ENCODE measurements around the gene NUBPL. TPM values are rescaled to one million over a fixed set of nuclear protein-coding genes. Genes with fewer than 3 reads are reported as not detected.
A peak's percentile ranks its signal among the peaks of the same experiment; 100 is the strongest.

The NUBPL gene
- total RNA-seq, 1 experiment from 2014 or later, result 5.7 TPM

DNA sequence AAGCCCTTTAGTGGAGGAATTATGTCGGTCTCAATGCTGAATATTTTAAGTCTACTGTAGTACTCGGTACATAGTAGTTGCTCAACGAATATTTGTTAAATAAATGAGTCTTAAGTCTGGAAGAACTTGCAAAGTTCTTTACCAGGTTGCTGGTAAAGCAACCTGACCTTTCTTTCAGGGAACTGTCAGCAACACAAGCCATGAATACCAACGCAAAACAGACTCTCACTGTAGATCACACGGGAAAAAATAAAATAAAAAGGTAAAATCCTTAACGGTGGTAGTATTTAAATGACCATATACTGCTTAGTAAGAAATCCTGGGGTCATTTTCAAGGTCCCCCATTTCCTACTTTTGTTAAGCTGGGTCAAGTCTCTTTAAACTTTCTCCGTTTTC is 447 bp upstream of the NUBPL start:
- in situ Hi-C loops (cut with HindIII; ENCODE audit: low pct_unique_long_range_greater_than_20kb, low sequenced_read_pairs), result no loop called here
- Histone ChIP-seq H3K4me1 (ENCODE audit: control insufficient read depth, insufficient read depth, low read length) (peaks cover 3% of the 10 kb centered on the region; the same call in 1 of the 2 replicates), H3K27ac (ENCODE audit: low read length) (peak overlapping the region; percentile 84), H3K36me3 (ENCODE audit: control insufficient read depth, insufficient read depth, low read length) (peaks cover 2% of the 10 kb centered on the region; the same call in 1 of the 2 replicates), H3K4me3 (ENCODE audit: low read depth in 2 of 2, low read length in 2 of 2) (peak overlapping the region; percentile 75 to 85), H3K9me3 (ENCODE audit: control insufficient read depth, insufficient read depth, low read depth, low read length) (no peaks in the 10 kb centered on the region), H3K27me3 (ENCODE audit: control insufficient read depth, insufficient read depth, low read length) (no peaks in the 10 kb centered on the region)
- ChIA-PET POLR2A (no interaction called here), CTCF (no interaction called here)
- intact Hi-C loops (cut with micrococcal nuclease; ENCODE audit: unreplicated experiment), result no loop called here
- no peak for ATAC-seq
- DNase-seq (ENCODE audit: low read depth, low spot score), result no peak
- BruUV-seq (replicated peaks), result no TSS peak
- TF ChIP-seq, protein P1, sequence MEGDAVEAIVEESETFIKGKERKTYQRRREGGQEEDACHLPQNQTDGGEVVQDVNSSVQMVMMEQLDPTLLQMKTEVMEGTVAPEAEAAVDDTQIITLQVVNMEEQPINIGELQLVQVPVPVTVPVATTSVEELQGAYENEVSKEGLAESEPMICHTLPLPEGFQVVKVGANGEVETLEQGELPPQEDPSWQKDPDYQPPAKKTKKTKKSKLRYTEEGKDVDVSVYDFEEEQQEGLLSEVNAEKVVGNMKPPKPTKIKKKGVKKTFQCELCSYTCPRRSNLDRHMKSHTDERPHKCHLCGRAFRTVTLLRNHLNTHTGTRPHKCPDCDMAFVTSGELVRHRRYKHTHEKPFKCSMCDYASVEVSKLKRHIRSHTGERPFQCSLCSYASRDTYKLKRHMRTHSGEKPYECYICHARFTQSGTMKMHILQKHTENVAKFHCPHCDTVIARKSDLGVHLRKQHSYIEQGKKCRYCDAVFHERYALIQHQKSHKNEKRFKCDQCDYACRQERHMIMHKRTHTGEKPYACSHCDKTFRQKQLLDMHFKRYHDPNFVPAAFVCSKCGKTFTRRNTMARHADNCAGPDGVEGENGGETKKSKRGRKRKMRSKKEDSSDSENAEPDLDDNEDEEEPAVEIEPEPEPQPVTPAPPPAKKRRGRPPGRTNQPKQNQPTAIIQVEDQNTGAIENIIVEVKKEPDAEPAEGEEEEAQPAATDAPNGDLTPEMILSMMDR (IDR thresholded peaks at IDR 0.05), result no peak
- TF ChIP-seq SIN3A (IDR thresholded peaks at IDR 0.05; ENCODE audit: borderline replicate concordance, insufficient read depth, low read depth, low read length), result no peak
- TF ChIP-seq, protein P2, sequence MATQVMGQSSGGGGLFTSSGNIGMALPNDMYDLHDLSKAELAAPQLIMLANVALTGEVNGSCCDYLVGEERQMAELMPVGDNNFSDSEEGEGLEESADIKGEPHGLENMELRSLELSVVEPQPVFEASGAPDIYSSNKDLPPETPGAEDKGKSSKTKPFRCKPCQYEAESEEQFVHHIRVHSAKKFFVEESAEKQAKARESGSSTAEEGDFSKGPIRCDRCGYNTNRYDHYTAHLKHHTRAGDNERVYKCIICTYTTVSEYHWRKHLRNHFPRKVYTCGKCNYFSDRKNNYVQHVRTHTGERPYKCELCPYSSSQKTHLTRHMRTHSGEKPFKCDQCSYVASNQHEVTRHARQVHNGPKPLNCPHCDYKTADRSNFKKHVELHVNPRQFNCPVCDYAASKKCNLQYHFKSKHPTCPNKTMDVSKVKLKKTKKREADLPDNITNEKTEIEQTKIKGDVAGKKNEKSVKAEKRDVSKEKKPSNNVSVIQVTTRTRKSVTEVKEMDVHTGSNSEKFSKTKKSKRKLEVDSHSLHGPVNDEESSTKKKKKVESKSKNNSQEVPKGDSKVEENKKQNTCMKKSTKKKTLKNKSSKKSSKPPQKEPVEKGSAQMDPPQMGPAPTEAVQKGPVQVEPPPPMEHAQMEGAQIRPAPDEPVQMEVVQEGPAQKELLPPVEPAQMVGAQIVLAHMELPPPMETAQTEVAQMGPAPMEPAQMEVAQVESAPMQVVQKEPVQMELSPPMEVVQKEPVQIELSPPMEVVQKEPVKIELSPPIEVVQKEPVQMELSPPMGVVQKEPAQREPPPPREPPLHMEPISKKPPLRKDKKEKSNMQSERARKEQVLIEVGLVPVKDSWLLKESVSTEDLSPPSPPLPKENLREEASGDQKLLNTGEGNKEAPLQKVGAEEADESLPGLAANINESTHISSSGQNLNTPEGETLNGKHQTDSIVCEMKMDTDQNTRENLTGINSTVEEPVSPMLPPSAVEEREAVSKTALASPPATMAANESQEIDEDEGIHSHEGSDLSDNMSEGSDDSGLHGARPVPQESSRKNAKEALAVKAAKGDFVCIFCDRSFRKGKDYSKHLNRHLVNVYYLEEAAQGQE (IDR thresholded peaks at IDR 0.05; ENCODE audit: insufficient read depth in 1 of 2, low read depth in 2 of 2, low read length in 1 of 2), result no peak
- TF ChIP-seq POLR2AphosphoS5 (IDR thresholded peaks at IDR 0.05; ENCODE audit: low read depth, low read length), result no peak
- no peak for TF ChIP-seq TCF7L2 (IDR thresholded peaks at IDR 0.05; ENCODE audit: low read depth, low read length)

DNA sequence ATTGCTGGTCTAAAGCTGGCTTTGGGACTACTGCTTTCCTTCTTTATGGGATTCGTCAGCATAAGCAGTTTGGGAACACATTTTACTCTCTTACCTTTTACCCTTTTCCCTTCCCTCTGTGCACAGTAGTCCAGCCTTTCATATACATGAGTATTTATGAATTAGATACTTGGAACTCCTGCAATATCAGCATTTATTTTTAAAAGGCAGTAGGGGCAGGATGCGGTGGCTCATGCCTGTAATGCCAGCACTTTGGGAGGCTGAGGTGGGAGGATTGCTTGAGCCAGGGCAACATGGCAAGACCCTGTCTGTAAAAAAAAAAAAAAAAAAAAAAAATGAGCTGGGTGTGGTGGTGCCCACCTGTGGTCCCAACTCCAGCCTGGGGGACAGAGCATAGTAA is 3.0 kb downstream of the NUBPL start:
- TF ChIP-seq, protein P2 (IDR thresholded peaks at IDR 0.05; ENCODE audit: insufficient read depth in 1 of 2, low read depth in 2 of 2, low read length in 1 of 2), result no peak
- TF ChIP-seq POLR2AphosphoS5 (IDR thresholded peaks at IDR 0.05; ENCODE audit: low read depth, low read length), result no peak
- no peak for TF ChIP-seq TCF7L2 (IDR thresholded peaks at IDR 0.05; ENCODE audit: low read depth, low read length)
- TF ChIP-seq, protein P1 (IDR thresholded peaks at IDR 0.05), result no peak
- no peak for TF ChIP-seq SIN3A (IDR thresholded peaks at IDR 0.05; ENCODE audit: borderline replicate concordance, insufficient read depth, low read depth, low read length)
- DNase-seq (ENCODE audit: low read depth, low spot score), result no peak
- in situ Hi-C loops (cut with HindIII; ENCODE audit: low pct_unique_long_range_greater_than_20kb, low sequenced_read_pairs) (no loop called here), intact Hi-C loops (cut with micrococcal nuclease; ENCODE audit: unreplicated experiment) (no loop called here)
- no peaks in the 10 kb centered on the region for H3K27me3 ChIP-seq (ENCODE audit: control insufficient read depth, insufficient read depth, low read length)
- peaks cover 3% of the 10 kb centered on the region; the same call in 1 of the 2 replicates for H3K4me1 ChIP-seq (ENCODE audit: control insufficient read depth, insufficient read depth, low read length)
- ATAC-seq, result no peak
- BruUV-seq (replicated peaks), result no TSS peak
- no peaks in the 10 kb centered on the region for H3K9me3 ChIP-seq (ENCODE audit: control insufficient read depth, insufficient read depth, low read depth, low read length)
- no peak overlapping the region for H3K4me3 ChIP-seq (ENCODE audit: low read depth in 2 of 2, low read length in 2 of 2)
- H3K27ac ChIP-seq (ENCODE audit: low read length), result no peak overlapping the region
- ChIA-PET CTCF (no interaction called here), POLR2A (interaction anchor here (0.6 kb wide), 1 partner anchor 33 kb away, joined by 5 read pairs; no protein-coding TSS in a partner anchor)
- peaks cover 2% of the 10 kb centered on the region; the same call in 1 of the 2 replicates for H3K36me3 ChIP-seq (ENCODE audit: control insufficient read depth, insufficient read depth, low read length)
